ENCODE results near the gene BLVRB.

DNA sequence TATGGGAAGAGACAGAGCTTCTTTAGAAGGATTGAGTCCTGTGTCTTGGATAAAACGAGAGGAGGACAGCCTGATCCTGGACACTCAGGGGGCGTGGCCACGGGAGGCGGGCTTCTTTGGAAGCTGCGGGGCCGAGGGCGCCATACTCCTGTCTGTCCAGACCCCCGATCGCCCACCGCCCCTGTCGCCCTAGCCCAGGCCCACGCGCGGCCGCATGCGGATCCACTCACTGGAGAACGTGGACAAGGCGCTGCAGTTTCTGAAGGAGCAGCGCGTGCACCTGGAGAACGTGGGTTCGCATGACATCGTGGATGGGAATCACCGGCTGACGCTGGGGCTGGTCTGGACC lies 24.3 kb upstream of the BLVRB start:
- TF ChIP-seq, protein P1, sequence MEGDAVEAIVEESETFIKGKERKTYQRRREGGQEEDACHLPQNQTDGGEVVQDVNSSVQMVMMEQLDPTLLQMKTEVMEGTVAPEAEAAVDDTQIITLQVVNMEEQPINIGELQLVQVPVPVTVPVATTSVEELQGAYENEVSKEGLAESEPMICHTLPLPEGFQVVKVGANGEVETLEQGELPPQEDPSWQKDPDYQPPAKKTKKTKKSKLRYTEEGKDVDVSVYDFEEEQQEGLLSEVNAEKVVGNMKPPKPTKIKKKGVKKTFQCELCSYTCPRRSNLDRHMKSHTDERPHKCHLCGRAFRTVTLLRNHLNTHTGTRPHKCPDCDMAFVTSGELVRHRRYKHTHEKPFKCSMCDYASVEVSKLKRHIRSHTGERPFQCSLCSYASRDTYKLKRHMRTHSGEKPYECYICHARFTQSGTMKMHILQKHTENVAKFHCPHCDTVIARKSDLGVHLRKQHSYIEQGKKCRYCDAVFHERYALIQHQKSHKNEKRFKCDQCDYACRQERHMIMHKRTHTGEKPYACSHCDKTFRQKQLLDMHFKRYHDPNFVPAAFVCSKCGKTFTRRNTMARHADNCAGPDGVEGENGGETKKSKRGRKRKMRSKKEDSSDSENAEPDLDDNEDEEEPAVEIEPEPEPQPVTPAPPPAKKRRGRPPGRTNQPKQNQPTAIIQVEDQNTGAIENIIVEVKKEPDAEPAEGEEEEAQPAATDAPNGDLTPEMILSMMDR (IDR thresholded peaks at IDR 0.05) = no peak
- no peak for TF ChIP-seq EP300 (IDR thresholded peaks at IDR 0.05)
- TF ChIP-seq POLR2A (IDR thresholded peaks at IDR 0.05) = no peak

Data from gastroesophageal sphincter (tissue), 3 donors.